GM12878 (cell line): Measurements from ENCODE around the gene TTC1. TPM values are rescaled to one million over a fixed set of nuclear protein-coding genes. Genes with fewer than 3 reads are reported as not detected.

Source experiments
- ATAC-seq: fragments of 200-7000 bp; cut with Tn5 transposase; 3 replicates; pipeline ENCODE4 v1.9.1; 2020; ENCODE audit warnings: mild to moderate bottlenecking, moderate library complexity
- BruUV-seq: library from RNA; stranded (reverse); fragments of 400-500 nt; replicated peaks from 2 replicates; lab custom pipeline; 2021; lab: Mats Ljungman, UMichigan
- CTCF ChIA-PET: fragments of 300-600 bp; sonication (Branson Sonifier 250); formaldehyde crosslinking; extraction: SDS; loops from one replicate; lab custom pipeline; 2021; ENCODE audit warnings: inconsistent platforms; lab: Yijun Ruan, JAX
- POLR2A ChIA-PET: fragments of 350-600 bp; formaldehyde crosslinking; extraction: SDS; loops from one replicate; lab custom pipeline; 2021; ENCODE audit warnings: inconsistent platforms; lab: Charles Lee
- RAD21 ChIA-PET: fragments of 300-600 bp; sonication (Branson Sonifier 250); formaldehyde crosslinking; loops from one replicate; lab custom pipeline; 2023; ENCODE audit warnings: antibody characterized with exemption; ENCODE audit not compliant: unreplicated experiment; lab: Charles Lee
- SMC1A ChIA-PET: fragments of 300-600 bp; sonication (Branson Sonifier 250); formaldehyde crosslinking; loops from one replicate; lab custom pipeline; 2023; ENCODE audit not compliant: unreplicated experiment, uncharacterized antibody; lab: Charles Lee
- DNase-seq: peaks from one replicate; pipeline ENCODE4 v3.0.0-alpha.2; 2011; ENCODE audit warnings: low read depth, low spot score
- FAIRE-seq: peaks from 3 replicates; lab custom pipeline; 2011; peaks lifted over from hg19 to GRCh38; lab: Jason Lieb, UNC
- H2AFZ ChIP-seq: 2 replicates; pipeline ENCODE4 v1.6.0; 2011; ENCODE audit warnings: low read depth, low read length, control low read depth; ENCODE audit not compliant: control insufficient read depth
- H3K27ac ChIP-seq: 2 replicates; pipeline ENCODE4 v1.5.1; 2011; ENCODE audit warnings: control low read depth; ENCODE audit not compliant: control insufficient read depth, insufficient read depth
- H3K27me3 ChIP-seq, 2 experiments: replicated peaks in 1 of 2; 2 replicates each; pipeline versions ENCODE4 v1.6.0 to v1.6.1; 2011; ENCODE audit warnings: low read length in 1 of 2; ENCODE audit not compliant: control insufficient read depth in 2 of 2, insufficient read depth in 2 of 2
- H3K36me3 ChIP-seq, 2 experiments: 2 replicates each; pipeline ENCODE4 v1.5.1; 2011; ENCODE audit warnings: low read length in 1 of 2; ENCODE audit not compliant: control insufficient read depth in 2 of 2, insufficient read depth in 2 of 2
- H3K4me1 ChIP-seq: 2 replicates; pipeline ENCODE4 v1.6.1; 2011; ENCODE audit warnings: mild to moderate bottlenecking, low read length, moderate library complexity, mixed read lengths; ENCODE audit not compliant: control insufficient read depth, insufficient read depth
- H3K4me2 ChIP-seq: 2 replicates; pipeline ENCODE4 v1.6.0; 2011; ENCODE audit warnings: control low read depth; ENCODE audit not compliant: control insufficient read depth, insufficient read depth
- H3K4me3 ChIP-seq: fragments of 200-600 bp; sonication (generic); 2 replicates; pipeline ENCODE4 v1.5.1; 2016
- H3K79me2 ChIP-seq: 2 replicates; pipeline ENCODE4 v1.6.0; 2011; ENCODE audit warnings: low read length; ENCODE audit not compliant: control insufficient read depth, insufficient read depth
- H3K9ac ChIP-seq: 2 replicates; pipeline ENCODE4 v1.8.0; 2011; ENCODE audit warnings: low read length, control low read depth, mixed read lengths; ENCODE audit not compliant: control insufficient read depth, insufficient read depth
- H3K9me3 ChIP-seq: replicated peaks from 3 replicates; pipeline ENCODE4 v1.5.1; 2011; ENCODE audit warnings: mild to moderate bottlenecking, low read length; ENCODE audit not compliant: control insufficient read depth, insufficient read depth
- H4K20me1 ChIP-seq: 2 replicates; pipeline ENCODE4 v1.6.0; 2011; ENCODE audit not compliant: control insufficient read depth, insufficient read depth
- CHD1 ChIP-seq: IDR thresholded peaks from 2 replicates; pipeline ENCODE4 v1.6.1; 2012; ENCODE audit warnings: low read depth, low read length, improper control_type of control experiment
- EP300 ChIP-seq, 2 experiments: fragments of 150-350 bp in 1 of 2; IDR thresholded peaks; 2 replicates each; pipeline ENCODE4 v1.6.1; 2011 to 2012; ENCODE audit warnings: low read depth in 2 of 2, low read length in 2 of 2, borderline replicate concordance in 1 of 2, improper control_type of control experiment in 1 of 2, inconsistent platforms in 1 of 2; ENCODE audit not compliant: control insufficient read depth in 1 of 2
- KLF5 ChIP-seq: fragments of 450-650 bp; IDR thresholded peaks from 2 replicates; pipeline ENCODE4 v1.6.1; 2014; ENCODE audit warnings: mild to moderate bottlenecking; ENCODE audit not compliant: partially characterized antibody
- NFYB ChIP-seq: IDR thresholded peaks from 2 replicates; pipeline ENCODE4 v1.6.1; 2011; ENCODE audit warnings: low read depth, mild to moderate bottlenecking, low read length, improper control_type of control experiment, moderate library complexity; ENCODE audit not compliant: insufficient read depth
- SMAD5 ChIP-seq: IDR thresholded peaks from 2 replicates; pipeline ENCODE4 v1.6.1; 2016; ENCODE audit warnings: antibody characterized with exemption, low read depth
- SMC3 ChIP-seq: IDR thresholded peaks from 2 replicates; pipeline ENCODE4 v1.6.1; 2011; ENCODE audit warnings: low read length, improper control_type of control experiment, borderline replicate concordance
- STAT3 ChIP-seq: IDR thresholded peaks from 2 replicates; pipeline ENCODE4 v1.6.1; 2011; ENCODE audit warnings: low read depth, low read length, improper control_type of control experiment
- WRNIP1 ChIP-seq: IDR thresholded peaks from 2 replicates; pipeline ENCODE4 v1.6.1; 2011; ENCODE audit warnings: low read depth, low read length, improper control_type of control experiment, borderline replicate concordance
- ZNF622 ChIP-seq: fragments of 450-650 bp; IDR thresholded peaks from 2 replicates; pipeline ENCODE4 v1.6.1; 2017; ENCODE audit warnings: mild to moderate bottlenecking, inconsistent platforms
- WGBS: methylation state at CpG from one replicate; pipeline ENCODE4 v1.1.6; 2016; ENCODE audit warnings: low lambda C conversion rate; ENCODE audit not compliant: insufficient replicate concordance, insufficient coverage; ENCODE audit errors: missing lambda C conversion rate; 5-methylcytosine and 5-hydroxymethylcytosine counted together
- in situ Hi-C: fragments of 300-500 bp; cut with MboI; formaldehyde crosslinking; loops from 9 replicates; pipeline ENCODE4 v1.14.3; 2018; ENCODE audit warnings: mixed read lengths
- intact Hi-C: fragments of 100-400 bp; cut with micrococcal nuclease; formaldehyde crosslinking; loops from one replicate; pipeline ENCODE4 v1.14.2; 2022; ENCODE audit not compliant: unreplicated experiment
- polyA plus RNA-seq, 11 experiments: library from polyadenylated mRNA; depleted of rRNA in 4 of 11; unstranded in 6 of 11; stranded (reverse) in 5 of 11; fragments of >200 nt; fragmentation: Nextera tagmentation in 4 of 11; fragmentation: Illumina TruSeq in 1 of 11; extraction: Ambion mirVana in 4 of 11; extraction: Trizol in 1 of 11; gene quantifications; 1 replicate in 1 of 11; 2 replicates in 10 of 11; pipeline versions ENCODE4 v1.2.1 to v1.2.3, GENCODE V29; 2011 to 2016; ENCODE audit warnings: inconsistent platforms in 2 of 11, missing spikeins in 2 of 11, low read depth in 1 of 11
- total RNA-seq, 4 experiments: library from RNA; depleted of rRNA in 3 of 4; stranded (reverse); fragments of >200 nt in 3 of 4; fragmentation: Illumina TruSeq in 1 of 4; extraction: Trizol in 1 of 4; gene quantifications; 2 replicates each; pipeline versions ENCODE4 v1.2.1 to v1.2.3, GENCODE V29; 2013 to 2021
- TF ChIP-seq, protein P1 (sequence below): IDR thresholded peaks from 2 replicates; pipeline ENCODE4 v1.6.1; 2012; ENCODE audit warnings: mild to moderate bottlenecking, low read depth, low read length

The TTC1 gene
- total and polyA plus RNA-seq, 10 of the 15 experiments (the other 5 are each of a cell fraction or from before 2014, with no cell fraction given), result 46.6 to 160 (median 92.3) TPM

DNA sequence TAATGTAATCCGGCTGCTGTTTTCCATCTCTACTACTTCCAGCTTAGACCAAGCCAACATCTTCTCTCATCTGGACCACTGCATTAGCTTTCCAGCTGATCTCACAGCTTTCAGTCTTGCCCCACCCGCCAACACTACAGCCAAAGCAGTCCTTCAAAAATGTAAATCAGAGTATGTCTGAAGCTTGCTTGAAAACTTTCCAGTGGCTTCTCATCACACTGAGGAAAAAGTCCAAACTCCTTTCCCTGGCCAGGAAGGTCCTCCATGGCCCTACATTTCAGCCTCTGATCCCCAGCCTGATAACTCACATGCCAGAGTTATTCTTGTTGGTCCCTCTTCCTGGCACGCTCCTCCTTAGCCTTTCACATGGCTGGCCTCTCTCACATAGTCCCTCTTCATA lies 38.5 kb downstream of the TTC1 start:
- 97% methylated on average over 3 of the region's 3 CpGs for WGBS
- peaks cover 5 to 13% of the 10 kb centered on the region in 2 experiments for H3K36me3 ChIP-seq
- FAIRE-seq, result no peak
- H3K27ac ChIP-seq, result no peak overlapping the region
- DNase-seq, result no peak
- ChIA-PET CTCF (no interaction called here), POLR2A (no interaction called here)
- H3K79me2 ChIP-seq, result no peaks in the 10 kb centered on the region
- no peak overlapping the region for H3K4me2 ChIP-seq
- no peak for TF ChIP-seq WRNIP1
- TF ChIP-seq, all 136 proteins: peak for 0
- no peak overlapping the region for H2AFZ ChIP-seq
- SMC1A ChIA-PET, result interaction anchor here (1.8 kb wide), 1 partner anchor 25 kb away, joined by 5 read pairs; no protein-coding TSS in a partner anchor
- no peaks in the 10 kb centered on the region for H3K4me1 ChIP-seq
- H4K20me1 ChIP-seq, result no peaks in the 10 kb centered on the region
- H3K9me3 ChIP-seq, result no peaks in the 10 kb centered on the region
- in situ Hi-C loops, result no loop called here
- intact Hi-C loops, result no loop called here
- no peaks in the 10 kb centered on the region for H3K27me3 ChIP-seq
- no TSS peak for BruUV-seq
- no peak overlapping the region for H3K9ac ChIP-seq
- RAD21 ChIA-PET, result no interaction called here
- ATAC-seq, result no peak
- H3K4me3 ChIP-seq, result no peak overlapping the region

DNA sequence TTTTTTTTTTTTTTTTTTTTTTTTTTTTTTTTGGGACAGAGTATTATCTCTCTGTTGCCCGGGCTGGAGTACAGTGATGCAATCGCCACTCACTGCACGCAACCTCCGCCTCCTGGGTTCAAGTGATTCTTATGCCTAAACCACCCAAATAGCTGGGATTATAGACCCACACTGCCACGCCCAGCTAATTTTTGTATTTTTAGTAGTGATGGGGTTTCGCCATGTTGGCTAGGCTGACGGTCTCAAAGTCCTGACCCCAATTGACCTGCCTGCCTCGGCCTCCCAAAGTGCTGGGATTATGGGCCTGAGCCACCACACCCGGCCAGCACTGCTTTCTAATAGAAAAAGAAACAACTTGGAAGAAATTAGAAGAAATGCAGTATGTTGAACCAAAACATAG lies 39.2 kb downstream of the TTC1 start:
- Histone ChIP-seq H4K20me1 (no peaks in the 10 kb centered on the region), H3K4me2 (no peak overlapping the region), H2AFZ (no peak overlapping the region), H3K27me3 (no peaks in the 10 kb centered on the region), H3K79me2 (no peaks in the 10 kb centered on the region), H3K4me3 (no peak overlapping the region), H3K9ac (no peak overlapping the region), H3K27ac (no peak overlapping the region), H3K36me3 (peaks cover 5 to 10% of the 10 kb centered on the region in 2 experiments), H3K4me1 (no peaks in the 10 kb centered on the region), H3K9me3 (no peaks in the 10 kb centered on the region)
- ChIA-PET RAD21 (no interaction called here), CTCF (no interaction called here), SMC1A (interaction anchor here (1.8 kb wide), 1 partner anchor 26 kb away, joined by 5 read pairs; no protein-coding TSS in a partner anchor), POLR2A (no interaction called here)
- ATAC-seq, result no peak
- FAIRE-seq, result no peak
- TF ChIP-seq STAT3, result no peak
- no peak for TF ChIP-seq ZNF622
- TF ChIP-seq CHD1, result no peak
- no peak for TF ChIP-seq KLF5
- TF ChIP-seq NFYB, result no peak
- TF ChIP-seq, protein P1, sequence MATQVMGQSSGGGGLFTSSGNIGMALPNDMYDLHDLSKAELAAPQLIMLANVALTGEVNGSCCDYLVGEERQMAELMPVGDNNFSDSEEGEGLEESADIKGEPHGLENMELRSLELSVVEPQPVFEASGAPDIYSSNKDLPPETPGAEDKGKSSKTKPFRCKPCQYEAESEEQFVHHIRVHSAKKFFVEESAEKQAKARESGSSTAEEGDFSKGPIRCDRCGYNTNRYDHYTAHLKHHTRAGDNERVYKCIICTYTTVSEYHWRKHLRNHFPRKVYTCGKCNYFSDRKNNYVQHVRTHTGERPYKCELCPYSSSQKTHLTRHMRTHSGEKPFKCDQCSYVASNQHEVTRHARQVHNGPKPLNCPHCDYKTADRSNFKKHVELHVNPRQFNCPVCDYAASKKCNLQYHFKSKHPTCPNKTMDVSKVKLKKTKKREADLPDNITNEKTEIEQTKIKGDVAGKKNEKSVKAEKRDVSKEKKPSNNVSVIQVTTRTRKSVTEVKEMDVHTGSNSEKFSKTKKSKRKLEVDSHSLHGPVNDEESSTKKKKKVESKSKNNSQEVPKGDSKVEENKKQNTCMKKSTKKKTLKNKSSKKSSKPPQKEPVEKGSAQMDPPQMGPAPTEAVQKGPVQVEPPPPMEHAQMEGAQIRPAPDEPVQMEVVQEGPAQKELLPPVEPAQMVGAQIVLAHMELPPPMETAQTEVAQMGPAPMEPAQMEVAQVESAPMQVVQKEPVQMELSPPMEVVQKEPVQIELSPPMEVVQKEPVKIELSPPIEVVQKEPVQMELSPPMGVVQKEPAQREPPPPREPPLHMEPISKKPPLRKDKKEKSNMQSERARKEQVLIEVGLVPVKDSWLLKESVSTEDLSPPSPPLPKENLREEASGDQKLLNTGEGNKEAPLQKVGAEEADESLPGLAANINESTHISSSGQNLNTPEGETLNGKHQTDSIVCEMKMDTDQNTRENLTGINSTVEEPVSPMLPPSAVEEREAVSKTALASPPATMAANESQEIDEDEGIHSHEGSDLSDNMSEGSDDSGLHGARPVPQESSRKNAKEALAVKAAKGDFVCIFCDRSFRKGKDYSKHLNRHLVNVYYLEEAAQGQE, result no peak
- TF ChIP-seq SMC3, result no peak
- no peak for TF ChIP-seq SMAD5
- no peak for TF ChIP-seq EP300 (IDR thresholded peaks at IDR 0.05; ENCODE audit: borderline replicate concordance in 1 of 2, control insufficient read depth in 1 of 2, low read depth in 2 of 2, low read length in 2 of 2)
- in situ Hi-C loops (no loop called here), intact Hi-C loops (no loop called here)
- 96% methylated on average over 5 of the region's 9 CpGs for WGBS
- BruUV-seq, result no TSS peak
- DNase-seq, result no peak
